Breast epithelium (tissue), 4 donors: ENCODE data around the gene AOX1. TPM values are rescaled to one million over a fixed set of nuclear protein-coding genes. Genes with fewer than 3 reads are reported as not detected.
"Not testable (repeated sequence)": the region's sequence is repeated elsewhere in the genome, so short reads cannot be mapped to it uniquely, and the experiment has no call there.

Source experiments
- DNase-seq, 2 donors: peaks; one replicate each; pipeline ENCODE4 v3.0.0-alpha.2; 2019; ENCODE audit warnings: low spot score in 2 of 2
- H3K27ac ChIP-seq, 2 donors: fragments of 200-600 bp; sonication (generic) in 1 of 2; one replicate each; pipeline ENCODE4 v1.5.1; 2016 to 2019; ENCODE audit warnings: mild to moderate bottlenecking in 1 of 2
- H3K27me3 ChIP-seq, 2 donors: fragments of 200-600 bp; sonication (generic) in 1 of 2; one replicate each; pipeline versions ENCODE4 v1.5.1 to v1.6.0; 2017 to 2019; ENCODE audit warnings: control low read depth in 1 of 2, mild to moderate bottlenecking in 1 of 2
- H3K36me3 ChIP-seq: fragments of 200-600 bp; one replicate; pipeline ENCODE4 v1.5.1; 2019
- H3K4me1 ChIP-seq, 2 donors: fragments of 200-600 bp; sonication (generic); one replicate each; pipeline ENCODE4 v1.5.1; 2016 to 2019; ENCODE audit warnings: control low read depth in 1 of 2
- H3K4me3 ChIP-seq, 3 donors: fragments of 200-600 bp; sonication (generic); 1 replicate in 2 of 3; 2 replicates in 1 of 3; pipeline ENCODE4 v1.5.1; 2016 to 2019; ENCODE audit warnings: mild to moderate bottlenecking in 3 of 3, moderate library complexity in 2 of 3
- H3K9me3 ChIP-seq, 2 donors: fragments of 200-600 bp; sonication (generic) in 1 of 2; one replicate each; pipeline ENCODE4 v1.5.1; 2016 to 2019; ENCODE audit warnings: control low read depth in 1 of 2
- CTCF ChIP-seq, 3 donors: fragments of 450-650 bp; IDR thresholded peaks; one replicate each; pipeline ENCODE4 v1.5.1; 2016 to 2017; ENCODE audit warnings: antibody characterized with exemption in 3 of 3, mild to moderate bottlenecking in 3 of 3, moderate library complexity in 3 of 3
- POLR2A ChIP-seq: fragments of 450-650 bp; IDR thresholded peaks from one replicate; pipeline ENCODE4 v1.6.1; 2016; ENCODE audit warnings: antibody characterized with exemption, mild to moderate bottlenecking, moderate library complexity
- POLR2AphosphoS5 ChIP-seq, 3 donors: sonication (generic); formaldehyde crosslinking; IDR thresholded peaks; one replicate each; pipeline ENCODE4 v1.6.1; 2017; ENCODE audit warnings: antibody characterized with exemption in 3 of 3
- intact Hi-C: fragments of 100-400 bp; cut with DNase I; formaldehyde crosslinking; loops from one replicate; pipeline ENCODE4 v1.15.1; 2023; ENCODE audit warnings: low total_unique reads
- total RNA-seq, 3 donors: library from RNA; depleted of rRNA; stranded (reverse); fragments of >200 nt; gene quantifications; one replicate each; pipeline ENCODE4 v1.1.0, GENCODE V29; 2016

Gene AOX1
- total RNA-seq, 3 donors from 2014 or later, result 100.0 to 611 (median 111) TPM

DNA sequence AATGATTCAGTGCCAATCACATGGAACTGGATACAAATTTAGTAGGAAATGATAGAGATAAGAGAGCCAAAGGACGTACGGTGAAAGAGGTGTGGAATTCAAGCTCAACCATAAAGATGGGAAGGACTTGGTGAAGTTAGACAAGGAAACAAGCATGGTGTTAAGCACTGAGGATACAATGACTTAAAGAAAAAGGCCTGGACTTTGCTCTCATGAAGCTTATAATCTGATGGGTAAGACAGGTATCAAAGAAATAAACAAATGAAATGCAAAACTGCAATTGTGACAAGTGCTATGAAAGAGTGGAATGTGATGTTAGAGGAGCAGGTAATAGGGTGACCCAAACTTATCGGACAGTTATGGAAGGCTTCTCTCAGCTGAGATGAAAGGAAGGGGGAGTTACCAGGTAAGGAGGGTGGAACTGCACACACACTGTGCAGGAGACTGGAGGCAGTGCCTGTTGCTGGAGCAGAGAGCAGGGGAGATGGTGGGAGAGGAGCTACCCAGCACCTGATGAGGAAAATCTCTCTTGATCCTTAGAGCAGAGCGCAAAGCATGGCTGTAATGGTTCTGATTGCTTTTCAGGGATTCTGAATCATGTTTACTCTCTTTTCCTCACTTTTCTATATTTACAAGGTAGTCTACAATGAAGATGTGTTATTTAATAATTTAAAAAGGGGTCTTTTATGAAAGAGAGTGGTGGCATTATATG is 118.3 kb downstream of the AOX1 start:
- no peaks in the 10 kb centered on the region for H3K36me3 ChIP-seq
- DNase-seq, result no peak
- intact Hi-C loops, result no loop called here

DNA sequence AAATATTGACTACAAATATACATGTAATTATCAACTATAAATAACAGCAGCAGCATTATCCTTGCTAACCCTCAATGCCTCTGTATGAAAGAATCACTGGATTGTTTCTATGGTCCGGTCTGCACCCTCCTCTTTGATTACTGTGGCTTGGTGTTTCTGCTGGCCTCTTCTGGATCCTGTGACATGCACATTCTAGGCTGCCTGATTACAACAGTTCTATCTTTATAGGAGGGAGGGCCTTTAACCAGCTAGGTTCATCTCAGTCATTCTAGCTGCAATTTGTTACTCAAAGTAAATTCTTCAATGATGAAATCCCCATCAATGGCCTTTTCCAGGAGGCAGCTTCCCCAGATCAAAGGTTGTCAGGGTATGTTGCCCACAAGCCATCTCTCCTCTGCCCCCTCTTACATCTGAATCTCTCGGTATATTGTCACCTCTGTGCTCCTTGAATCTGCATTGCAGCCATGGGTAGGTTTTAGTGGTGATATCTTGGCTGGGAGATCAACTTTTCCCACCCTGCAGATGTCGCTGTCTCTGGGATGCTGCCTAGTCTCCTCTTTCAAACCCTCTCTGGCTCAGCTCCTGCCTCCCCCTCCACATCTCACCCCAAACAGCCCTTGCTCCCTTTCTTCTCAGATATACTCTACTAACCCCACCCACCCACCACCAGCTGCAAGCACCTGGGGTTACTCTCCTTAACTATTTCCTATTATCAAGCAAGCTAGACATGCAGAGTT is 119.7 kb downstream of the AOX1 start:
- no peak overlapping the region for H3K27ac ChIP-seq
- intact Hi-C loops, result no loop called here
- TF ChIP-seq POLR2AphosphoS5 (IDR thresholded peaks at IDR 0.05) (no peak), POLR2A (no peak), CTCF (IDR thresholded peaks at IDR 0.05) (no peak)
- H3K27me3 ChIP-seq, result no peaks in the 10 kb centered on the region
- no peaks in the 10 kb centered on the region for H3K9me3 ChIP-seq
- DNase-seq, result no peak
- H3K4me1 ChIP-seq, result no peaks in the 10 kb centered on the region
- no peaks in the 10 kb centered on the region for H3K36me3 ChIP-seq
- H3K4me3 ChIP-seq, result no peak overlapping the region

More for the DNA sequence above, 118.3 kb downstream of the AOX1 start:
- Histone ChIP-seq H3K9me3 (no peaks in the 10 kb centered on the region), H3K4me1 (no peaks in the 10 kb centered on the region), H3K27ac (no peak overlapping the region), H3K27me3 (no peaks in the 10 kb centered on the region), H3K4me3 (no peak overlapping the region)
- no peak for TF ChIP-seq POLR2A
- TF ChIP-seq POLR2AphosphoS5 (IDR thresholded peaks at IDR 0.05), result no peak

DNA sequence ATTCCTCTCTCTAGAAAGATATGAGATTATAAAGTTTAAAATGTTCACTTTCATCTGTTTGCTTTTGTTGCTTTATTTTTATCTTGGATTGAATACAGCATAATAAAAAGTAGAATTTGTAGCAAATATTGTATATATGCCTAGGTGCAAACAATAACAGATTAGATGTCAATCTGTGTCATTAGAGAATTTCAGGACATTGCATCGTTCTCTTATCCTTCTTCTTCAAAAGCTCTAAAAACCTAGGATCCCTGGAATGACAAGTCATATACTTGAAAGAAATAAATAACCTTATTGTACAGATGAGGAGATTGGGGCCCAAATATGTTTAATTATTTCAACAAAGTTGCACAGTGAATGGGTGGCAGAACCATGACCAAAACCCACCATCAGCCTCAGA is 123.1 kb downstream of the AOX1 start:
- no peak for TF ChIP-seq CTCF (IDR thresholded peaks at IDR 0.05)
- Histone ChIP-seq H3K36me3 (no peaks in the 10 kb centered on the region), H3K4me1 (no peaks in the 10 kb centered on the region), H3K27me3 (no peaks in the 10 kb centered on the region), H3K9me3 (no peaks in the 10 kb centered on the region), H3K4me3 (no peak overlapping the region), H3K27ac (no peak overlapping the region)
- intact Hi-C loops, result no loop called here
- no peak for DNase-seq

DNA sequence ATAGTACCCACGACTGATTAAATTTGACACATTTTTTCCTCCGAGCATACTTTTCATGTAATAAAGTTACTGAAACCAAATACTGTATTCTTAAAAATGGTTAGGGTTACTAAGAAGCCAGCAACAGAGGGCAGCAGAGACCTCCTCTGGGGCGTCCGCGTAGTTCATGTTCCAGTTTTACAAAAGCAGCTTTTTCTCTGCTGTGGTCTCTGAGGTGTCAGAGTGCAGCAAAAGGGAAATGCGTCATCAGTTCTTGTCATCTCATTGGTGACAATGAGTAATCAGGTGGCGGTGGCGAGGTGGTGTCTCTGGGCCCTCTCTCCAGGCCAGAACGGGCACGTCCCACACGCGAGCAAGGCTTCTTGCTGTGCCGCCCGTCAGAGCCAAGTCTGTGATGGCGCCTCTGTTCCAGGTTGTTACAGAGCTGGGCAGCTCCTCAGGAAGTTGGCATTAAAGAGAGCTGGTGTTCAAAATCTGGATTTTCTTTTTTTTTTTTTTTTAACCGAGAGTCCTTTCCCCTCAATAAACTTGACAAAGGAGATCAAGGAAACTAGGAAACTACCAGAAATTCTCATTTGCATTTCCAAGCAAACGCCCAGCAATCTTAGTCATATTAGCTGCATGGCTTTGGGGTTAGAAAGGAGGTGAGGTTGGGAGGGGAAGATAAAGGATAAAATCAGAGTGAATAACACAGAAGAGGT is 127.3 kb downstream of the AOX1 start:
- H3K9me3 ChIP-seq, result no peaks in the 10 kb centered on the region
- peak; percentile 62 to 89 (median 75) for TF ChIP-seq CTCF (IDR thresholded peaks at IDR 0.05)
- TF ChIP-seq POLR2AphosphoS5 (IDR thresholded peaks at IDR 0.05), result peak; percentile 70 to 90 (median 83)
- no peak for TF ChIP-seq POLR2A
- no peaks in the 10 kb centered on the region for H3K4me1 ChIP-seq
- intact Hi-C loops, result loop anchor here (5.0 kb wide), 1 partner anchor 99 kb away; the partner anchor contains the start of gene BZW1
- H3K27me3 ChIP-seq, result no peaks in the 10 kb centered on the region
- peak overlapping the region; percentile 27 to 63 (median 49) for H3K4me3 ChIP-seq
- peak; percentile 71 to 81 for DNase-seq
- no peaks in the 10 kb centered on the region for H3K36me3 ChIP-seq
- peak overlapping the region; percentile 49 to 81 for H3K27ac ChIP-seq

DNA sequence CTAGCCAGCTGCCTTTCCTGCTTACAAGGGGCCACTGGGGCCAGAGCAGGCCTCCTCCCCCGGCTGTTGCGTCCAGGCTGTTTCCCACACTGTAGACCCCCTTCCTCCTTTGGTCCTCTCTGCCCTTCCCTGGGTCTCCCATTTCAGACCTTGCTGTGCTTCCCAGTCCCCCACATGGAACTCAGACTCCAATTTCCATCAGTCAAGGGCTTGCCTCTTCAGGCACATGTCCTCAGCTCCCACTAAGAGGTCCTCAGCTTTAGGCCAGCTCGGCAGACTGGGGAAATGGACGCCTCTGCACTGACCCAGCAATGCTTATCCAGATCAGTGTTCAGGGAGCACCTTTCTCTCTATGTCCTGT is 127.9 kb downstream of the AOX1 start:
- Histone ChIP-seq H3K9me3 (no peaks in the 10 kb centered on the region), H3K36me3 (no peaks in the 10 kb centered on the region), H3K27ac (peak overlapping the region; percentile 49 to 81), H3K4me3 (peak overlapping the region in 1 of 3 donors; percentile 63), H3K27me3 (no peaks in the 10 kb centered on the region), H3K4me1 (no peaks in the 10 kb centered on the region)
- intact Hi-C loops, result loop anchor here (5.0 kb wide), 1 partner anchor 99 kb away; the partner anchor contains the start of gene BZW1
- DNase-seq, result no peak
- TF ChIP-seq POLR2AphosphoS5 (IDR thresholded peaks at IDR 0.05) (no peak), POLR2A (no peak), CTCF (IDR thresholded peaks at IDR 0.05) (no peak)

GRCh38 chr2:200715014-200715413 is 129.2 kb downstream of the AOX1 start:
- DNase-seq, H3K4me3 ChIP-seq, H3K9me3 ChIP-seq, H3K4me1 ChIP-seq, H3K36me3 ChIP-seq, H3K27me3 ChIP-seq, H3K27ac ChIP-seq, intact Hi-C loops: not testable (repeated sequence)
